IMR-90 (cell line): Measurements from ENCODE around the gene CROCC. TPM values are rescaled to one million over a fixed set of nuclear protein-coding genes. Genes with fewer than 3 reads are reported as not detected.

Experiments
- ATAC-seq: fragments of 200-7000 bp; cut with Tn5 transposase; 2 replicates; pipeline ENCODE4 v1.9.1; 2020; ENCODE audit warnings: low read depth, mild to moderate bottlenecking, moderate library complexity
- BruUV-seq: library from RNA; stranded (reverse); fragments of 400-500 nt; replicated peaks from 2 replicates; lab custom pipeline; 2021; lab: Mats Ljungman, UMichigan
- CTCF ChIA-PET: fragments of 300-600 bp; formaldehyde crosslinking; extraction: SDS; loops from one replicate; lab custom pipeline; 2021; ENCODE audit warnings: antibody characterized with exemption; lab: Yijun Ruan, JAX
- POLR2A ChIA-PET: fragments of 300-600 bp; sonication (Branson Sonifier 250); formaldehyde crosslinking; loops from one replicate; lab custom pipeline; 2022; ENCODE audit warnings: antibody characterized with exemption; ENCODE audit not compliant: unreplicated experiment; lab: Charles Lee
- DNase-seq: peaks from one replicate; pipeline ENCODE4 v3.0.0; 2013
- H2AFZ ChIP-seq: replicated peaks from 2 replicates; pipeline ENCODE3; 2013; ENCODE audit warnings: low read length, mild to moderate bottlenecking; ENCODE audit not compliant: poor library complexity
- H2AK5ac ChIP-seq: 2 replicates; pipeline ENCODE4 v1.6.1; 2013; ENCODE audit warnings: low read depth, low read length, inconsistent platforms
- H2AK9ac ChIP-seq: replicated peaks from 2 replicates; pipeline ENCODE3; 2013; ENCODE audit warnings: mild to moderate bottlenecking, low read depth, low read length, moderate library complexity; ENCODE audit not compliant: poor library complexity
- H2BK120ac ChIP-seq: 2 replicates; pipeline ENCODE4 v1.6.1; 2013; ENCODE audit warnings: low read depth, low read length, inconsistent platforms
- H2BK15ac ChIP-seq: 3 replicates; pipeline ENCODE4 v1.6.1; 2013; ENCODE audit warnings: low read depth, low read length, inconsistent platforms
- H2BK20ac ChIP-seq: 2 replicates; pipeline ENCODE4 v1.6.1; 2013; ENCODE audit warnings: low read depth, mild to moderate bottlenecking, inconsistent platforms, low read length, moderate library complexity
- H2BK5ac ChIP-seq: 2 replicates; pipeline ENCODE4 v1.6.1; 2013; ENCODE audit warnings: mild to moderate bottlenecking, low read depth, low read length, inconsistent platforms; ENCODE audit not compliant: poor library complexity, severe bottlenecking
- H3K14ac ChIP-seq: replicated peaks from 2 replicates; pipeline ENCODE4 v1.6.1; 2013; ENCODE audit warnings: low read depth, low read length, inconsistent platforms
- H3K18ac ChIP-seq: 2 replicates; pipeline ENCODE4 v1.6.1; 2013; ENCODE audit warnings: low read depth, low read length, control low read depth
- H3K23ac ChIP-seq: 2 replicates; pipeline ENCODE4 v1.6.1; 2013; ENCODE audit warnings: low read depth, low read length, inconsistent platforms
- H3K27ac ChIP-seq: 2 replicates; pipeline ENCODE4 v1.5.1; 2013; ENCODE audit warnings: mild to moderate bottlenecking, control low read depth, low read length; ENCODE audit not compliant: insufficient read depth
- H3K27me3 ChIP-seq: 2 replicates; pipeline ENCODE4 v1.6.1; 2013; ENCODE audit warnings: low read length; ENCODE audit not compliant: control insufficient read depth, insufficient read depth
- H3K36me3 ChIP-seq: 2 replicates; pipeline ENCODE4 v1.6.1; 2013; ENCODE audit warnings: low read length, mixed read lengths; ENCODE audit not compliant: control insufficient read depth, insufficient read depth
- H3K4ac ChIP-seq: 2 replicates; pipeline ENCODE4 v1.6.1; 2013; ENCODE audit warnings: low read depth, low read length, inconsistent platforms
- H3K4me1 ChIP-seq: 2 replicates; pipeline ENCODE4 v1.6.1; 2013; ENCODE audit warnings: low read length, mixed read lengths; ENCODE audit not compliant: control insufficient read depth, insufficient read depth
- H3K4me2 ChIP-seq: 2 replicates; pipeline ENCODE4 v1.6.1; 2013; ENCODE audit warnings: low read depth, mild to moderate bottlenecking, control low read depth, low read length, moderate library complexity
- H3K4me3 ChIP-seq: 2 replicates; pipeline ENCODE4 v1.5.1; 2013; ENCODE audit warnings: low read depth, mild to moderate bottlenecking, control low read depth, low read length, moderate library complexity; ENCODE audit not compliant: insufficient read depth
- H3K56ac ChIP-seq: 2 replicates; pipeline ENCODE4 v1.6.1; 2013; ENCODE audit warnings: low read length, inconsistent platforms; ENCODE audit not compliant: insufficient read depth; ENCODE audit errors: extremely low read depth
- H3K79me1 ChIP-seq, 2 experiments: 2 replicates each; pipeline ENCODE4 v1.6.1; 2013; ENCODE audit warnings: low read length in 2 of 2, inconsistent platforms in 1 of 2, low read depth in 1 of 2
- H3K9ac ChIP-seq: 2 replicates; pipeline ENCODE4 v1.6.1; 2013; ENCODE audit warnings: low read depth, low read length, control low read depth
- H3K9me1 ChIP-seq: 2 replicates; pipeline ENCODE4 v1.6.1; 2013; ENCODE audit warnings: low read length, inconsistent platforms; ENCODE audit not compliant: insufficient read depth
- H3K9me3 ChIP-seq: 2 replicates; pipeline ENCODE4 v1.6.1; 2013; ENCODE audit warnings: low read length; ENCODE audit not compliant: control insufficient read depth, insufficient read depth
- H4K20me1 ChIP-seq: 2 replicates; pipeline ENCODE4 v1.6.1; 2013; ENCODE audit warnings: low read length, inconsistent platforms; ENCODE audit not compliant: insufficient read depth
- H4K5ac ChIP-seq: 2 replicates; pipeline ENCODE4 v1.6.1; 2013; ENCODE audit warnings: mild to moderate bottlenecking, low read depth, low read length, control low read depth
- H4K8ac ChIP-seq, 2 experiments: 2 replicates each; pipeline ENCODE4 v1.6.1; 2013; ENCODE audit warnings: low read depth in 2 of 2, low read length in 2 of 2, control low read depth in 1 of 2, inconsistent platforms in 1 of 2
- H4K91ac ChIP-seq: 2 replicates; pipeline ENCODE4 v1.6.1; 2013; ENCODE audit warnings: low read depth, low read length, inconsistent platforms; ENCODE audit not compliant: insufficient read depth
- CEBPB ChIP-seq: IDR thresholded peaks from 2 replicates; pipeline ENCODE4 v1.6.1; 2012; ENCODE audit warnings: low read depth, low read length, improper control_type of control experiment
- FOS ChIP-seq: fragments of 150-350 bp; IDR thresholded peaks from 2 replicates; pipeline ENCODE4 v1.6.1; 2016; ENCODE audit warnings: low read depth, low read length
- MAFK ChIP-seq: IDR thresholded peaks from 2 replicates; pipeline ENCODE4 v1.6.1; 2012; ENCODE audit warnings: low read depth, low read length, improper control_type of control experiment
- MAZ ChIP-seq: IDR thresholded peaks from 2 replicates; pipeline ENCODE4 v1.6.1; 2012; ENCODE audit warnings: low read depth, mild to moderate bottlenecking, low read length, improper control_type of control experiment, moderate library complexity, borderline replicate concordance
- MXI1 ChIP-seq: IDR thresholded peaks from 2 replicates; pipeline ENCODE4 v1.6.1; 2012; ENCODE audit warnings: low read depth, mild to moderate bottlenecking, low read length, moderate library complexity, borderline replicate concordance
- NFE2L2 ChIP-seq: fragments of 150-350 bp; IDR thresholded peaks from 2 replicates; pipeline ENCODE4 v1.6.1; 2016; ENCODE audit warnings: low read depth, mild to moderate bottlenecking, low read length
- POLR2A ChIP-seq: IDR thresholded peaks from 2 replicates; pipeline ENCODE4 v1.6.1; 2012; ENCODE audit warnings: mild to moderate bottlenecking, low read depth, low read length
- RAD21 ChIP-seq: IDR thresholded peaks from 2 replicates; pipeline ENCODE4 v1.6.1; 2012; ENCODE audit warnings: low read length, improper control_type of control experiment
- RCOR1 ChIP-seq: IDR thresholded peaks from 2 replicates; pipeline ENCODE4 v1.6.1; 2012; ENCODE audit warnings: mild to moderate bottlenecking, low read length, improper control_type of control experiment; ENCODE audit not compliant: insufficient replicate concordance
- RFX5 ChIP-seq: IDR thresholded peaks from 2 replicates; pipeline ENCODE4 v1.8.0; 2012; ENCODE audit warnings: low read depth, mild to moderate bottlenecking, low read length, moderate library complexity
- USF2 ChIP-seq: fragments of 150-350 bp; IDR thresholded peaks from 2 replicates; pipeline ENCODE4 v1.6.1; 2017; ENCODE audit warnings: mild to moderate bottlenecking, antibody characterized with exemption, low read length, low read depth
- WGBS, 2 experiments: methylation state at CpG; one replicate each; pipeline versions ENCODE4 v1.1.5 to v1.1.7; 2013; ENCODE audit warnings: missing lambda C conversion rate in 2 of 2; ENCODE audit not compliant: insufficient read length in 1 of 2; ENCODE audit errors: extremely low coverage in 2 of 2; 5-methylcytosine and 5-hydroxymethylcytosine counted together
- dilution Hi-C: fragments of 300-500 bp; cut with HindIII; formaldehyde crosslinking; loops from one replicate; pipeline ENCODE4 v1.14.3; 2018; ENCODE audit warnings: low sequenced_read_pairs; ENCODE audit not compliant: unreplicated experiment
- in situ Hi-C: fragments of 300-500 bp; cut with MboI; formaldehyde crosslinking; loops from 3 replicates; pipeline ENCODE4 v1.14.3; 2019; ENCODE audit warnings: low sequenced_read_pairs, inconsistent platforms, mixed read lengths
- intact Hi-C: fragments of 100-400 bp; cut with micrococcal nuclease; formaldehyde crosslinking; loops from 2 replicates; pipeline ENCODE4 v1.10.0; 2022
- polyA plus RNA-seq, 3 experiments: library from polyadenylated mRNA; depleted of rRNA; stranded (reverse); fragments of >200 nt; gene quantifications; 2 replicates each; pipeline ENCODE4 v1.2.3, GENCODE V29; 2012; ENCODE audit warnings: low replicate concordance in 1 of 3
- total RNA-seq: library from RNA; depleted of rRNA; stranded (reverse); fragments of >200 nt; gene quantifications from 2 replicates; pipeline ENCODE4 v1.2.3, GENCODE V29; 2012
- TF ChIP-seq, protein P1 (sequence below): conservative IDR thresholded peaks from 2 replicates; pipeline ENCODE4 v1.5.1; 2012; ENCODE audit warnings: mild to moderate bottlenecking, low read depth, low read length, improper control_type of control experiment

Gene CROCC
- total and polyA plus RNA-seq, 2 of the 4 experiments (the other 2 are of a cell fraction), result 7.5 to 13.7 TPM

DNA sequence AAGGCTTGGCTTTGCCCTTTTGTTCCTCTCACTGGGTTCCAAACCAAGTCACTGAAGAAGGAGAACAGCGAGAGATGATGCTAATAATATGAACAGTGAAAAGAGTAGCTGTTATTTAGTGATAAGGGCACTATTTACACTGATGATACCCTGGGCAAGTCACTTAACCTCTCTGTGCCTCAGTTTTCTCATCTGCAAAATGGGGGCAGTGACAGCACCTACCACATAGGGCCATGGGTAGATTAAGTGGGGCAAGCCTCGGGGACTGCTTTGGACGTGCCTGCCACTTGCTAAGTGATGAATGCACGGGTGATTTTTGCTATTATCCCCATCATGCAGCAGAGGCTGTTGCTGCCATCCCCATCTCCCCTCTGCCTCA is 80.8 kb downstream of the CROCC start:
- no peak overlapping the region for H4K8ac ChIP-seq
- no peak overlapping the region for H2AK9ac ChIP-seq
- H3K27ac ChIP-seq, result no peak overlapping the region
- CTCF ChIA-PET, result no interaction called here
- H3K4ac ChIP-seq, result no peak overlapping the region
- WGBS, 2 experiments, result no CpG with 5 or more reads among the region's 4 CpGs
- no peak overlapping the region for H3K23ac ChIP-seq
- H2AK5ac ChIP-seq, result no peak overlapping the region
- TF ChIP-seq NFE2L2, result no peak
- TF ChIP-seq FOS, result no peak
- no peak for TF ChIP-seq RCOR1
- TF ChIP-seq RFX5, result no peak
- TF ChIP-seq USF2, result no peak
- no peak for TF ChIP-seq POLR2A
- TF ChIP-seq RAD21, result no peak
- TF ChIP-seq CEBPB, result no peak
- TF ChIP-seq MXI1, result no peak
- TF ChIP-seq MAFK, result no peak
- no peak for TF ChIP-seq MAZ
- TF ChIP-seq, protein P1, sequence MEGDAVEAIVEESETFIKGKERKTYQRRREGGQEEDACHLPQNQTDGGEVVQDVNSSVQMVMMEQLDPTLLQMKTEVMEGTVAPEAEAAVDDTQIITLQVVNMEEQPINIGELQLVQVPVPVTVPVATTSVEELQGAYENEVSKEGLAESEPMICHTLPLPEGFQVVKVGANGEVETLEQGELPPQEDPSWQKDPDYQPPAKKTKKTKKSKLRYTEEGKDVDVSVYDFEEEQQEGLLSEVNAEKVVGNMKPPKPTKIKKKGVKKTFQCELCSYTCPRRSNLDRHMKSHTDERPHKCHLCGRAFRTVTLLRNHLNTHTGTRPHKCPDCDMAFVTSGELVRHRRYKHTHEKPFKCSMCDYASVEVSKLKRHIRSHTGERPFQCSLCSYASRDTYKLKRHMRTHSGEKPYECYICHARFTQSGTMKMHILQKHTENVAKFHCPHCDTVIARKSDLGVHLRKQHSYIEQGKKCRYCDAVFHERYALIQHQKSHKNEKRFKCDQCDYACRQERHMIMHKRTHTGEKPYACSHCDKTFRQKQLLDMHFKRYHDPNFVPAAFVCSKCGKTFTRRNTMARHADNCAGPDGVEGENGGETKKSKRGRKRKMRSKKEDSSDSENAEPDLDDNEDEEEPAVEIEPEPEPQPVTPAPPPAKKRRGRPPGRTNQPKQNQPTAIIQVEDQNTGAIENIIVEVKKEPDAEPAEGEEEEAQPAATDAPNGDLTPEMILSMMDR, result no peak
- H2BK5ac ChIP-seq, result no peak overlapping the region
- POLR2A ChIA-PET, result no interaction called here
- ATAC-seq, result no peak
- H4K5ac ChIP-seq, result no peak overlapping the region
- no peak overlapping the region for H2BK15ac ChIP-seq
- H3K4me2 ChIP-seq, result no peak overlapping the region
- H3K27me3 ChIP-seq, result no peaks in the 10 kb centered on the region
- no peaks in the 10 kb centered on the region for H3K79me1 ChIP-seq
- no peak overlapping the region for H3K4me3 ChIP-seq
- in situ Hi-C loops, result no loop called here
- no peak overlapping the region for H3K18ac ChIP-seq
- no peaks in the 10 kb centered on the region; the same call in 1 of the 2 replicates for H3K9me1 ChIP-seq
- dilution Hi-C loops, result no loop called here
- H2AFZ ChIP-seq, result no peak overlapping the region
- intact Hi-C loops, result no loop called here
- no peak overlapping the region for H2BK20ac ChIP-seq
- H3K9ac ChIP-seq, result no peak overlapping the region
- H4K20me1 ChIP-seq, result peaks cover 10% of the 10 kb centered on the region
- H3K9me3 ChIP-seq, result no peaks in the 10 kb centered on the region
- H3K4me1 ChIP-seq, result peaks cover 2% of the 10 kb centered on the region; the same call in 1 of the 2 replicates
- H2BK120ac ChIP-seq, result no peak overlapping the region
- no peak overlapping the region for H3K56ac ChIP-seq
- no peak overlapping the region for H3K14ac ChIP-seq
- BruUV-seq, result no TSS peak
- no peak for DNase-seq
- peaks cover 25% of the 10 kb centered on the region for H3K36me3 ChIP-seq
- H4K91ac ChIP-seq, result no peak overlapping the region
